HEK293T (cell line): ENCODE results near the gene FRRS1.

ENCODE experiments used
- CTCF ChIA-PET: fragments of 350-600 bp; formaldehyde crosslinking; extraction: SDS; loops from one replicate; lab custom pipeline; 2021; ENCODE audit warnings: antibody characterized with exemption, inconsistent platforms; lab: Yijun Ruan, JAX
- POLR2A ChIA-PET: fragments of 350-600 bp; formaldehyde crosslinking; extraction: SDS; loops from one replicate; lab custom pipeline; 2020; ENCODE audit warnings: antibody characterized with exemption, inconsistent platforms; lab: Yijun Ruan, JAX
- DNase-seq: peaks from one replicate; pipeline ENCODE4 v3.0.0; 2012; ENCODE audit warnings: mixed read lengths; ENCODE audit errors: extremely low spot score
- ARNT ChIP-seq: fragments of 450-650 bp; IDR thresholded peaks from 2 replicates; pipeline ENCODE4 v1.6.1; 2017; ENCODE audit warnings: mild to moderate bottlenecking
- BHLHE40 ChIP-seq: fragments of 450-650 bp; IDR thresholded peaks from 2 replicates; pipeline ENCODE4 v1.6.1; 2016; ENCODE audit warnings: mild to moderate bottlenecking, moderate library complexity, borderline replicate concordance
- CTBP1 ChIP-seq: fragments of 450-650 bp; IDR thresholded peaks from 2 replicates; pipeline ENCODE4 v1.6.1; 2016; ENCODE audit warnings: borderline replicate concordance
- ELF4 ChIP-seq: fragments of 450-650 bp; IDR thresholded peaks from 2 replicates; pipeline ENCODE4 v1.6.1; 2017; ENCODE audit warnings: antibody characterized with exemption
- FOXA1 ChIP-seq: fragments of 450-650 bp; IDR thresholded peaks from 2 replicates; pipeline ENCODE4 v1.6.1; 2016; ENCODE audit warnings: mild to moderate bottlenecking
- FOXK2 ChIP-seq: fragments of 450-650 bp; IDR thresholded peaks from 2 replicates; pipeline ENCODE4 v1.6.1; 2016; ENCODE audit warnings: mild to moderate bottlenecking
- FOXM1 ChIP-seq: fragments of 450-650 bp; IDR thresholded peaks from 2 replicates; pipeline ENCODE4 v1.6.1; 2017; ENCODE audit warnings: mild to moderate bottlenecking, borderline replicate concordance
- HDGF ChIP-seq: fragments of 450-650 bp; IDR thresholded peaks from 2 replicates; pipeline ENCODE4 v1.6.1; 2017; ENCODE audit warnings: antibody characterized with exemption, borderline replicate concordance
- L3MBTL2 ChIP-seq: fragments of 450-650 bp; conservative IDR thresholded peaks from 2 replicates; pipeline ENCODE4 v1.6.1; 2016; ENCODE audit warnings: mild to moderate bottlenecking
- LEF1 ChIP-seq: fragments of 450-650 bp; IDR thresholded peaks from 2 replicates; pipeline ENCODE4 v1.6.1; 2017; ENCODE audit warnings: mild to moderate bottlenecking, borderline replicate concordance
- NFRKB ChIP-seq: fragments of 450-650 bp; IDR thresholded peaks from 2 replicates; pipeline ENCODE4 v1.6.1; 2016; ENCODE audit warnings: mild to moderate bottlenecking, moderate library complexity
- PKNOX1 ChIP-seq: fragments of 450-650 bp; IDR thresholded peaks from 2 replicates; pipeline ENCODE4 v1.6.1; 2016
- SP1 ChIP-seq: fragments of 450-650 bp; IDR thresholded peaks from 2 replicates; pipeline ENCODE4 v1.6.1; 2017
- SUZ12 ChIP-seq: fragments of 450-650 bp; IDR thresholded peaks from 2 replicates; pipeline ENCODE4 v1.6.1; 2016; ENCODE audit warnings: mild to moderate bottlenecking
- TARDBP ChIP-seq: fragments of 450-650 bp; IDR thresholded peaks from 2 replicates; pipeline ENCODE4 v1.6.1; 2016
- ZNF384 ChIP-seq: fragments of 450-650 bp; IDR thresholded peaks from 2 replicates; pipeline ENCODE4 v1.6.1; 2016

The FRRS1 gene

GRCh38 chr1:99681583-99681982 lies 84.9 kb downstream of the FRRS1 start:
- DNase-seq = no peak
- CTCF ChIA-PET = interaction anchor here (0.7 to 1.5 kb wide), 2 partner anchors 8 to 319 kb away, joined by 4 read pairs; no protein-coding TSS in a partner anchor
- POLR2A ChIA-PET = no interaction called here
- TF ChIP-seq FOXA1 (no peak), ELF4 (no peak), L3MBTL2 (no peak), LEF1 (no peak), CTBP1 (no peak), BHLHE40 (no peak), ARNT (no peak), ZNF384 (no peak)

GRCh38 chr1:99680270-99680669 lies 86.2 kb downstream of the FRRS1 start:
- TF ChIP-seq SP1 = no peak
- no peak for TF ChIP-seq FOXA1
- no peak for TF ChIP-seq TARDBP
- no peak for TF ChIP-seq LEF1
- no peak for TF ChIP-seq ARNT
- TF ChIP-seq ZNF384 = no peak
- ChIA-PET POLR2A (no interaction called here), CTCF (interaction anchor here (0.5 to 1.0 kb wide), 3 partner anchors 10 to 859 kb away, joined by 3 read pairs; no protein-coding TSS in a partner anchor)
- no peak for DNase-seq

- DNase-seq = no peak
- TF ChIP-seq LEF1 (no peak), FOXM1 (no peak), ARNT (no peak), CTBP1 (no peak), FOXA1 (no peak), L3MBTL2 (no peak), SP1 (no peak), SUZ12 (no peak), BHLHE40 (no peak), TARDBP (no peak), HDGF (no peak), PKNOX1 (no peak), FOXK2 (no peak), NFRKB (no peak), ELF4 (no peak), ZNF384 (no peak)
- CTCF ChIA-PET = no interaction called here
- POLR2A ChIA-PET = no interaction called here
These were observed 89.0 kb downstream of the FRRS1 start for GRCh38 chr1:99677416-99677815.

- TF ChIP-seq PKNOX1 (no peak), FOXK2 (no peak), HDGF (no peak), FOXA1 (no peak), FOXM1 (no peak), CTBP1 (no peak), SUZ12 (no peak), BHLHE40 (no peak), TARDBP (no peak), ZNF384 (no peak)
- ChIA-PET CTCF (no interaction called here), POLR2A (no interaction called here)
- no peak for DNase-seq
These were observed 89.6 kb downstream of the FRRS1 start for GRCh38 chr1:99676876-99677275.

- TF ChIP-seq LEF1 = no peak
- no peak for TF ChIP-seq ARNT
- no peak for TF ChIP-seq BHLHE40
- no peak for TF ChIP-seq SP1
- no peak for TF ChIP-seq CTBP1
- no peak for TF ChIP-seq FOXK2
- DNase-seq = no peak
- CTCF ChIA-PET = interaction anchor here (0.6 kb wide), 1 partner anchor 110 kb away, joined by 3 read pairs; no protein-coding TSS in a partner anchor
- POLR2A ChIA-PET = no interaction called here
These were observed 90.4 kb downstream of the FRRS1 start for GRCh38 chr1:99675994-99676393.

- ChIA-PET CTCF (interaction anchor here (0.6 kb wide), 1 partner anchor 111 kb away, joined by 3 read pairs; no protein-coding TSS in a partner anchor), POLR2A (no interaction called here)
- TF ChIP-seq FOXK2 (no peak), FOXM1 (no peak), TARDBP (no peak), ARNT (no peak), CTBP1 (no peak), L3MBTL2 (no peak), ZNF384 (no peak), ELF4 (no peak), SUZ12 (no peak), BHLHE40 (no peak), FOXA1 (no peak), NFRKB (no peak), SP1 (no peak), PKNOX1 (no peak), HDGF (no peak), LEF1 (no peak)
- no peak for DNase-seq
These were observed 91.1 kb downstream of the FRRS1 start for GRCh38 chr1:99675292-99675691.
